Measurements from ENCODE around the gene IQCK.
"Not testable (repeated sequence)": the region's sequence is repeated elsewhere in the genome, so short reads cannot be mapped to it uniquely, and the experiment has no call there.

The IQCK gene

DNA sequence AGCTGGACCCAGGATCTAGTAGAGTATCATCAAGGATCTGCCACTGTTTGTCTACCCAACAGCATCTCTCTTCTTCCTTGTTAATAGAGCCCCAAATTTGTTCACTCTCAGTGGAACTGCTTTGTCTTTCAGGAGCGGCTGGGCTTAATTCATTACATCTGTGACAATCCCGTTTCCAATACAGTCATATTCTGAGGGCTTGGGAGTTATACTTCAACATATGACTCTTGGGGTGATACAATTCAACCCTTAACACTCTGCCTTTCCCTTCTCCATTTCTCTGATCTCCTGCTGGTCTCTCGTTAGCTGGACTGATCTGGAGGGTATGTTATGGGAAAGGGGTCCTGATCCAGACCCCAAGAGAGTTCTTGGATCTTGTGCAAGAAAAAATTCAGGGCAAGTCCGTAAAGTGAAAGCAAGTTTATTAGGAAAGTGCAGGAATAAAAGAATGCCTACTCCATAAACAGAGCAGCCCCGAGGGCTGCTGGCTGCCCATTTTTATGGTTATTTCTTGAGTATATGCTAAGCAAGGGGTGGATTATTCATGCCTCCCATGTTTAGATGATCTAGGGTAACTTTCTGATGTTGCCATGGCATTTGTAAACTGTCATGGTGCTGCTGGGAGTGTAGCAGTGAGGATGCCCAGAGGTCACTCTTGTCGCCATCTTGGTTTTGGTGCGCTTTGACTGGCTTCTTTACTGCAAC is 42.4 kb downstream of the IQCK start:
- no peak for DNase-seq

DNA sequence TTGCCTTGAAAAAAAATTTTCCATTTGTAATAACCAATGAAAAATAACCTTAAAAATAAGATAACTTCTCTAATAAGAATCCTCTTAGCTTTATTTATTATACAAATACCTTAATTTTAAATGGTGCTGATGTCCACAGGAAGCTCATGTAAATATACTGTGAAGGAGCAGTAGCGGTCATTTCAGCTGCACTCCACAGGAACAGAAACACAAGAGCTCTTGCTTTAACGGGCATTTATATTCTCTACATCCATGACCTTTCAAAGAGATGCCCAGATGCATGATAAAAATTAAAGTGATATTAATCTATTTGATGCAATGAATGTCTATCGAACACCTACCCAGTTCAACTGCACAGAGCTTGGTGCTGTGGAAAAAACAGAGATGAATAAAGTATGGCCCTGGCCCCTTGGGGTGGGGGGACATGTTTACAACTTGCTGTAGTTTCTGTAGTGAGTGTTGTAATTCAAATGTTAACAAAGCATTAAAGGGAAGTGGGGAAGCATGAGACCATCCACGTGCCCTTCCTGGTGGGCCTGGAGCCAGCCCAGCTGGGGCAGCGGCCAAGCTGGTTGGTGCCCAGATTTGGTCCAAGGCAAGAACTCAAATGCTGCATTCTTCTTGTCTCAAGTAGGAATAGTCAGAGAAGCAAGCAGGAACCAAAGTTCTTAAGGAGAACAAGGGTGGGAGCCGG is 47.9 kb downstream of the IQCK start:
- DNase-seq: no peak

DNA sequence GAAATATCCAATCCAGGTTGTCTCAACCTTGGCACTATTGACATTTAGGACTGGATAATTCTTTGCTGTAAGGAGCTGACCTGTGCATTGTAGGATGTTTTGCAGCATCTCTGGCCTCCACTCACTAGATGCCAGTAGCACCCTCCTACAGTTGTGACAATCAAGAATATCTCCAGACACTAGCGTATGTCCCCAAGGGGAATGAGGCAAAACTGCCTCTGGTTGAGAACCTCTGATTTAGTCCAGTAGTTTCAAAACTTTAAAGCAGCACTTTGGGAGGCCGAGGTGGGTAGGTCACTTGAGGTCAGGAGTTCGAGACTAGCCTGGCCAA is 48.4 kb downstream of the IQCK start:
- no peak for DNase-seq

DNA sequence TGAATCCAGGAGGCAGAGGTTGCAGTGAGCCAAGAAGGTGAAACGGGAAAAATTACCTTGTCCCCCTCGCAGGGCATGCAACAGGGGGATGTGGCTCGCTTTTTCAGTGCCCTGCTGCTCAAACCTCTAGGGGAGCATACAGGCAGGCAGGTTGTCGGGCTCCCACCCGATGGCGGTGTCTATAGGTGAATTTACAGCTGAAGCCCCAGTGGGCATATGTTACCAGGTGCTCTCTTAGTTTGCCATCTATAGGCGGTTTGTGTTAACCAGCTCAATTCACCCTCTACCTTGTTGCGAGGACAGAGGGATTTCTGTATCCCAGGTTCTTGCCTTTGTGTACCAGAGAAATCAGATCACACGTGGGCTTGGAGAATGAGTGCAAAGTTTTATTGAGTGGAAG is 48.9 kb downstream of the IQCK start:
- DNase-seq: no peak

DNA sequence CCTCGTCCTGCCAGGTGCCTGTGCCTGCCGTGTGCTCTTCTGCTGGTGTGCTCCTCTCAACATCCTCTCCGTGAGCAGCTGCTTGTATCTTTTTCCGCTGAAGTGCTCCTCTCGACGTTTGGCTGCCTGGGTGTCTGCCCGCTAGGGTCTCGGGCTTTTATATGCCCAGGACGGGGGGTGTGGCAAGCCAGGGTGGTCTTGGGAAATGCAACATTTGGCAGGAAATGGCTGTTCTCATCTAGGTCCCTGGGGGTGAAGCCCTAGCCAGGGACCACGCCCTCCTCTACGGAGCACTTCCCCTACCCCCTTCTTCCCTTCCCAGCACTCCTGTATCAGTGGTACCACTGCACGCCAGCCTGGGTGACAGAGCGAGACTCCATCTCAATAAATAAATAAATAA is 49.4 kb downstream of the IQCK start:
- no peak for DNase-seq

DNA sequence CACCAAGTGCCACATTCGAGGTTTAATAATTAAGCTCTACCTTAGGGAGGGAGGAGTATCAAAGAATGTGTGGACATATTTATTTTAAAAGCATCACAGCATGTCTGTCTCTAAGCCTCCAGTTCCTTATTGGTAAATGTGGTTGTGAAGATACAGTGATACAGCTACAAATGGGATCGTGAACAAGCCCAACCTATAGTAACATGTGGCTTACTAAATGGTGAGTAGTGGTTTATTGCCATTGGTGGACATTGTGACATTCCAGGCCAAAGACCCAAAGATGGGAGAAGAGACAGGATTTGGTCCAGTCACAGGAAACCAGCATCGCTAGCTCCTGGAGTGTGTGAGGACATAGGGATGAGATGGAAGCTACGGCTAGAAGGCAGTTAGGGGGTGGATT is 51.2 kb downstream of the IQCK start:
- no peak for DNase-seq

DNA sequence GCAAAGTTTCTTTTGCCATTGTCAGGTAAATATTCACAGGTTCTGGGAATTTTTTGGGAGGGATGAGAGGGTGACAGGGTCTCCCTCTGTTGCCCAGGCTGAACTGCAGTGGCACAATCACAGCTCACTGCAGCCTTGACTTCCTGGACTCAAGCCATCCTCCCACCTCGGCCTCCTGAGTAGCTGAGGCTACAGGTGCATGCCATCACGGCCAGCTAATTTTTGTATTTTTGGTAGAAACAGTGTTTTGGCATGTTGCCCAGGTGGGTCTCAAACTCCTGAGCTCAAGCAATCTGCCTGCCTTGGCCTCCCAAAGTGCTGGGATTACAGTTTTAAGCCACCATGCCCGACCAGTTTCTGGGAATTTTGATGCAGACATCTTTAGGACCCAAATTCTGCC is 53.0 kb downstream of the IQCK start:
- no peak for DNase-seq

DNA sequence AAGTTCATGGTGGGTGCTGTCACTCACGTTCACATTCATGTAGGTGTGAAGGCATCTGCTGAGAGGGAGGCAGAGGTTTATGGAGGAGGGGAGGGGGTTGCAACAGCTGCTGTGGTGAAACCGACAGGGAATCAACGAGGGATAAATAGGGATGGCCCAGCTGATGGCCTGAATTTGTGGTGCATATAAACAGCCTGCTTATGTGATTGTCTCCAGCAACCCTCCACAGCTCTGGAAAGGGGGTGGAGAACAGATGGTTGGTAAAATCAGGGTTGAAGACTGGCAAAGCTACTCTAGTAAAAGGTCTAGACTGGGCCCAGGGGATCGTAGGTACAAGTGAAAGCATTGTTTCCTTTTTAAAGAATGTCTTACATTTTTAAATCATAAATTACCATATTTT is 53.7 kb downstream of the IQCK start:
- DNase-seq: no peak

DNA sequence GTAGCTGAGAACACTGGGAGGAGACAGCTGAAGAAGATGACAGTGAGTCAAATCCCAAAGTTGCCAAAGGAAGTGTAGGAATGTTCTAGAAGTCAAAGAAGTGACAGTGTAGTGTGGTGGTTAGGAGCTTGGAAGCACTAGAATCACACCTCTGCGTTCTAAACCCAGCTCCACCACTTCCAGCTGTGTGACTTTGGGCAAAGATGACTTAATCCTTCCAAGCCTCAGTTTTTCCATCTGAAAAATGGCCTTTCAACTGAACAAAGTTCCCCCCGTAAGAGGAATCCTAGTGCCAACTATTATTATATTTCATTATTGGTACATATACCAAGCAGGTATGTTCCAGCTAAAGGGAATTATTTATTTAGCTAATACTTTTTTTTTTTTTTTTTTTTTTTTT is 56.0 kb downstream of the IQCK start:
- no peak for DNase-seq

DNA sequence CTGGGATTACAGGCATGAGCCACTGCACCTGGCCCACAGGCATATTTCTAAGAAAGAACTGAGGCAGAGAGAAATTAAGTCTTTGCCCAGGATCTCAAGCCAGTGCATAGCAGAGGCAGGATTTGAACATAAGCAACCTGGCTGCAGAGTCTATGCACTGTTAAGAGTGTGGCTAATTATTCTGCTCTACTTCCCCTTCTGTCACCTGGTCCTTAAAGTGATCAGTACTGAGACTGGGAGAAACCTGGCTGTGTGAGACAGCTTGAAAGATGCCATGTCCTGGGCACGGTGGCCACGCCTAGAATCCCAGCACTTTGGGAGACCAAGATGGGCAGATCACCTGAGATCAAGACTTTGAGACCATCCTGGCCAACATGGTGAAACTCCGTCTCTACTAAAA is 58.1 kb downstream of the IQCK start:
- DNase-seq: no peak

DNA sequence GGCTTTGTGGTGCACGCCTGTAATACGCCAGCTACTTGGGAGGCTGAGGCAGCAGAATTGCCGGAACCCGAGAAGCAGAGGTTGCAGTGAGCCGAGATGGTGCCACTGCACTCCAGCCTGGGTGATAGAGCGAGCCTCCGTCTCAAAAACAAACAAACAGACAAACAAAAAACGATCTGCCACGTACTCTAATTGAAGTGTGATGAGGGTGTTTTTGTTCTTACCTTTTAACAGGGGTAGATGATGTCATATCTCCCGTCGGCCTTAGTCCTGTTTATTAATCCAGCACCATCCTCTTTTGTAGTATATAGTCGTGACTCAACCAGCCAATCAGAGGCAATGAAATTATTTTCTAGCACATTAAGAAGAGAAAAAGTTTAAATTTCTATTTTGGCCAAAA is 58.5 kb downstream of the IQCK start:
- no peak for DNase-seq

DNA sequence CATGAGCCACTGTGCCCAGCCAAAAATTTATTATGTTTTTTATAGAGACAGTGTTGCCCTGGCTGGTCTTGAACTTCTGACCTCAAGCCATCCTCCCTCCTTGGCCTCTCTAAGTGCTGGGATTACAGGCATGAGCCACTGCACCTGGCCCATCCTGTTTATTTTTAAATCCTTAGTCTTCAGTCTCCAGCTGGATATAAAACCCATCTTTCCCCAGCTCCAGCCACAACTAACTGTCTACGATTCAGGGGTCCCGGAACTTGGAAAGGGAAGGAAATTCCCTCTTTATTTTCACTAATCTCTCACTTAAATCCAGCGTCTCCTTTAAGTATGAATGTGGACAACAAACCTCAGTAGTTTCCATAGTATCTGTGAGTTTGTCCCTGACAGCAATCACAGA is 62.2 kb downstream of the IQCK start:
- DNase-seq: no peak

DNA sequence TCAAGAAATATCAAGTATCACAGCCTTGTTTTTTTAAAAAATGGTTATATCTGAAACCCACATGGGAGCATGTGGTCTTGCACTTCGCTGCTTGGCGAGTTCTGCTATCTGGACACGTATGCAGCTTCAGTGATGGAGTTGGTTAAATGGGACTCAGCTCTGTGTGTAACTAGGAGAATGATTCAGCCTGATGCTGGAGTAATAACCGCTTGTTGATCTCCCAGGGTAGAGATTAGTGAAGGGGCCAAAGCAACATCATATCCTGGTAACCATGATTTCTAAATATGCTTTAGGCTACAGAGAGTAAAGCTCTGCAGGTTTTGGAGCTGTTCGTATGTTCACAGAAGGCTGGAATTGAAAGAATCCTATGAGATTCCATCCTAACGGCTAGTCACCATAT is 63.2 kb downstream of the IQCK start:
- no peak for DNase-seq

DNA sequence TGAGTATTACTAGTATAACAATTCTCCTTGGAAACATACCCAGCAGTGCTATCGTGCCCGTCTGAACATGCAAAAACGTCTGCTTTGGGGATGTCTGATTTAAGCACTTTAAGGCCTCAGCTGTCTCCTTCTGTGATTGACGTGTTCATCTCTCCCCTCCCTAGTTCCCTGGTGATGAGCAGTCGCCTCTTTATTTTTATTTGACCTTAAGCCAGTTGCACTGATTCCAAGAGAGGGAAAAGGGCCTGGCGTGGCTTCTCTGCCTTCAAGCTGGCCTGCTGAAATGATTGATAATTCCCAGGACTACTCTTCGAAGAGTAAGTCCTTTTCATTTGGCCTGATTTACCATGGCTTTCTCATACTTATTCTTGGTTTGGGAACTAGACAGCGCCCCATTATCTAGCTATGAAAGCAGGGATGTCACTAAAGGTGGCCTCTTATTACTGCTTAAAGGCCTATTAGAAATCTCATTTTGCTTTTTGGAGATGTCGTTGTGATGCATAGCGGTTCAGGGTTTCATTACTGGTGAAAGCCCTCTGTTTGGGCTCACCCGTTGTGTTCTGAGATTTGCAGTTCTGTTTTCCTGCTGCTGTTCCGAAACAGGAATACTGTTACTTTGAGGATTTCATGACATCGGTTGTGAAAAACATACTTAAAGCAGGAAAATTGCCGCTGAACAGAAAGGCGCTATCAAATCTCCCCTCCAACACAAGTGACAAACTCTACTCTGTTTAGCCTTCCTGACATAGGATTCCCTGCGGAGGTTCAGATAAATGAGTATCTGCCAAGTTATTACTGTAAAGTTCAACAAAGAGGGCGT is 65.5 kb downstream of the IQCK start:
- no peak for DNase-seq

DNA sequence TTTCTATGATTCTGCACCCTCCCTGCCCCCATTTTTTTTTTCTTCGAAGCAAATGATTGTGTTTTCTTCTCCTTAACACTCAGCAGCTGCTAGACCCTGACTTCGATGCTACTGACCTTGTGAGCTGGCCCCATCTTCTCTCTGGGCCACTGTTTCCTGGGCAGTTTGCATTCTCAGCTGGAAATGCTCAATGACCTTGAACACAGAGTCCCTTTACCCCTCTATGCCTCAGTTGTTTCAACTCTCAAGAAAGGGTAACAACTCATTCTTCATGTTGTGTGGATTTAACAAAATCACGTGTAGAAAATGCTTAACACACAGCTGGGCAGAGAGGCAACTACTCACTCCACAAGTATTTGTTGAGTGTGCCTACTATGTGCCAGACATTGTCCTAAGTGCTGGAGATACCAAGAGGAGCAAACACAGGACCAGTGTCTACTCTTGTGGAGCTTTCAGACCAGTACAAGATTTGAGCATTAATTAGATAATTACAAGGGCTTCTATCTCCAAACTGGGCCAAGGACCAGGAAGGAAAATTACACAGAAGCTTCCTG is 66.2 kb downstream of the IQCK start:
- DNase-seq: no peak

DNA sequence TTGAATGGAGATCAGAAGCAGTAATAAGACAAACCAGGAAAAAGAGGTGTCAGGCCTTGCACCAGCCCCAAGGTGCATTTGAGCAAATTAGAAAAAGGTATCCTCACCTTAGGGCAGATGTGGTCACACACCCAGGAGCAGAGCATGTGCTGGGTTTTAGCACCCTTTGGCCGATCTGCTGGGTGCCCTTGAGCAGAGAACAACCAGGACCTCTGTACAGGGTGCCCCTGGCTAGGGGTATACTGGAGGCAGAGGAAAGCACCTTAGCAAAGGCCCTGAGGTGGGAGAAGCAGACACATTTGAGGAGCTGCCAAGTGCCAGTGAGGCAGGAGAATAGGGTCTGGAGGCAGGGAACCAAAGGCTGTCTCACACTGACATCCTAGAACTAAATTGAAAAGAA is 67.0 kb downstream of the IQCK start:
- DNase-seq: no peak

DNA sequence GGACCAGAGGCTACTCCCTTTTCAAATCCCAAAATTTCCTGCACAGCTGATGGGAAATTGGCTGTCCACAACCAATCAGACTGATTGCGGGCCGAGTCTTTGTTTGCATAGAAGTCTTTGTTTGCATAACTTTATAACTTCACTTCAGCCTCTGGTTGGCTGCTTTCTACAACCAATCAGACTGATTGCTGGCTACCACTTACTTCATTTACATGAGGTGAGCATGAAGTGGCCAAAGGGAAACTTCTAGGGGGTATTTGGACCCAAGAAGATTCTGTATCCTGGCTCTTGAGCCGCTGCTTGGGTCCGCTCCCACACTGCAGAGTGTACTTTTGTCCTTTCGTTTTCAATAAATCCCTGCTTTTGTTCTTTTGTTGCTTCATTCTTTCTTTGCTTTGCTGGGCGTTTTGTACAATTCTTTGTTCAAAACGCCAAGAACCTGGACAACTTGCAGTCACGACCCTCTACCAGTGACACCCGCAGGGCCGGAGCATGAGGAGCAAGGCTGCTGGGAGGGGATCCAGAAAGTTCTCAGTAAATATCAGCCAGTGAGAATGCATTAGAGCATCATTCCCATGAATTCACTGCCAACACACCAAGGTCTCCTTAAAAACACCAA is 67.5 kb downstream of the IQCK start:
- no peak for DNase-seq

DNA sequence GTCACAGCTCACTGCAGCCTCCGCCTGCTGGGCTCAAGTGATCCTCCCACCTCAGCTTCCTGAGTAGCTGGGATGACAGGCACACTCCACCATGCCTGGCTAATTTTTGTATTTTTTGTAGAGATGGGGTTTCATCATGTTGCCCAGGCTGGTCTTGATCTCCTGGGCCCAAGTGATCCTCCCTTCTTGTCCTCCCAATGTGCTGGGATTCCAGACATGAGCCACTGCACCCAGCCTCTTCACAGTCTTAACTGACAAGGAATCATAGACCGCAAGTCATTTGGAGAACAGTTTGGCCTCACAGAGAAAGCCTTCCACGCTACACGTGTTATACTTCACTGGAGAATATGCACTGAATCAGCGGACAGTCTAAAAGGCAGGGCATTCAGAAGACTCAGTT is 83.3 kb downstream of the IQCK start:
- not testable (repeated sequence) for DNase-seq

DNA sequence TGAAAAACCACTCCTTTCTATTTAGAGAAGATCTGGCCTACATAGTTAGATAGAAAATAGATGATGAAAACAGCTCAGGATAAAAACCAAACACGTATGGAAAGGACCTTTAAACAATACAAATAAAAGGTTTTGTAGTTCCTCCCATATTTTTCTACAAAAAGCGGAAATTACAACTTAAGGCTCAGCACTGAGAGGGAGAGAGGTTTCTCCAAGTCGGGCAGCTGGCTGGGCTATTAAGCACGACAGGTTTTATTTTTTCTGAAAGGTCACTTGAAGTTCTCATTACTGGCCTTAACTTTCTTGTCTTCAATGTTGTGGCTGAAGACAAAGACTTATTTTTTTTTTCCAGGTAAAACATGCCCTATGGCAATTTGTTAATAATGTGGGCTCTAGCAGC is 83.8 kb downstream of the IQCK start:
- DNase-seq: not testable (repeated sequence)

DNA sequence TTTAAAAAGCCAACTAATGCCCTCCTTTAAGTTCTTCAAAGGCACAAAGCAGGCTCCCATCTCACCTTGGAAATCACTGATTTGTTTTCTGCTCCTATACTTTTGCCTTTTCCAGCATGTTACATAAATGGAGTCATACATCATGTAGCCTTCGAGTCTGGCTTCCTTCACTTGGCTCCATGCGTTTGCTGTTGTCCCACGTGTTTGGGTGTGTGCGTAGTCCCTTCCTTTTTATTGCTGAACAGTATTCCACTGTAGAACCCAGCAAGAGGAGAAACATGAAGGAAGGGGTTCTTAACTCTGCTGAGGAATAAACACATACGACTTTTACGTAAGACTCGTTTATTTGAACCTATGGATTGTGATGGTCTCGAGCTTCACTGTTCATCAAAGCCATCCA is 84.5 kb downstream of the IQCK start:
- no peak for DNase-seq

DNA sequence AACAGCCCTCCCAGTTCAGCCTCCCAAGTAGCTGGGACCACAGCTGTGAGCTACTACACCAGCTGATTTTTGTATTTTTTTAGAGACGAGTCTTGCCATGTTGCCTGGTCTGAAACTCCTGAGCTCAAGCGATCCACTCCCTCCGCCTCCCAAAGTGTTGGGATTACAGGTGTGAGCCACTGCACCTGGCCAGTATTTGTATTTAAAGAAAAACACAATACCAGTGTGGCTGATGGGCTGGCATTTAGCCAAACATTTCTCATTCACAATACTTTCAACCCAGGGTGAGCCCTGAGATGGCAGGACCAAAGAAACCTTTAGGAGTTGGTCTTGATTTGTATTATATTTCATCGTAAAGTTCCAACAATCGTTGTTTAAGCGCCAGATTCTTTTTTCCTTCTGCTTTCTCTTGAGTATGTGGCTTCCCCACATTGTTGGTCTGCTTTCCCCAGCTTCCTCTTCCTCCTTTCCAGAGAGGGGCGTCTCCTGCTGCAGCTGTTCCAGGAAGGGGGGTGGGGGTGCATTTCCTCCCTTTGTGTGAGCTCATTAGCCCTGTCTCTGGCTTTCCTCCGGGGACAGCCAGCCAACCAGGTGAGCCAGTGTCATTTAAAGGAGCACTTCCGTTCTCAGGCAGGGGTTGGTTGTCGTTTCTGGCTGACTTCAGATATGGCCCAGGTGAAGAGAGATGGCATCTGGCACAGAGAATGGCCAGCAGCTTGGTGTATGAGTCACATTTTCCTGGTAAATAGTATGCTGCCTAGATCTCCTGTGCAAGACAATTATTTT is 86.7 kb downstream of the IQCK start:
- DNase-seq: no peak

DNA sequence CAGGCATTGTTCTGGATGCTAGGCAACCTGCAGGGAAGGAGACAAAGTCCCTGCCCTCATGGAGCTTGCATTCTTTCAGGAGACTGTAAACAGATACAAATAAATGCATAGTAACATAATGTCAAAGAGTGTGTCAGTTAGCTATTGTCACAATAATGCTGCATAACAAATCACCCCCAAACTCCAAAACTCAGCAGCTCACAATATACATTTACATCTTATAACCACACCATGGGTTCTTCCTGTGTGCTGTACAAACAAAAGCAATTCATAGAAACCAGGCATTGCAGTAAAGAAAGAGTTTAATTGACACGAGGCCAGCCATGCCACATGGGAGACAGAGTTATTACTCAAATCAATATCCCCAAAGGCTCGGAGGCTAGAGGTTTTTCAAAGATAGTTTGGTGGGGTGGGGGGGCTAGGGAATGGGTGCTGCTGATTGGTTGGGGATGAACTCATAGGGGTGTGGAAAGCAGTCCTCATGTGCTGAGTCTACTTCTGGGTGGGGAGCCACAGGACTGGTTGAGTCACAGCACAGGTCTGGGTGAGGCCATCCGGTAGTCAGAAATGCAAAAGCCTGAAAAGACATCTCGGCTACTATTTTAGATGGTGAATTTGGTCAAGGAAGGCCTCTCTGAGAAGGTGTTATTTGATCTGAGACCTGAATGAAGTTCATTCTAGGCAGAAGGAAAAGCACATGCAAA is 87.5 kb downstream of the IQCK start:
- no peak for DNase-seq
